Cardiac fibroblast (primary cell): ENCODE measurements around the gene GAGE13.
A peak's percentile ranks its signal among the peaks of the same experiment; 100 is the strongest.
"Not testable (repeated sequence)": the region's sequence is repeated elsewhere in the genome, so short reads cannot be mapped to it uniquely, and the experiment has no call there.

Experiments
- DNase-seq, 2 donors: peaks; one replicate each; pipeline versions ENCODE4 v3.0.0 to v3.0.0-alpha.2; 2010; ENCODE audit warnings: low read depth in 2 of 2
- H3K4me3 ChIP-seq, 2 donors: replicated peaks in 1 of 2; 1 replicate in 1 of 2; 2 replicates in 1 of 2; pipeline ENCODE4 v1.5.1; 2011; ENCODE audit warnings: low read depth in 2 of 2, low read length in 2 of 2, mild to moderate bottlenecking in 2 of 2, moderate library complexity in 1 of 2
- TF ChIP-seq, protein P1 (sequence below): IDR thresholded peaks from one replicate; pipeline ENCODE4 v1.5.1; 2011; ENCODE audit warnings: low read depth, mild to moderate bottlenecking, low read length, inconsistent platforms

Gene GAGE13

DNA sequence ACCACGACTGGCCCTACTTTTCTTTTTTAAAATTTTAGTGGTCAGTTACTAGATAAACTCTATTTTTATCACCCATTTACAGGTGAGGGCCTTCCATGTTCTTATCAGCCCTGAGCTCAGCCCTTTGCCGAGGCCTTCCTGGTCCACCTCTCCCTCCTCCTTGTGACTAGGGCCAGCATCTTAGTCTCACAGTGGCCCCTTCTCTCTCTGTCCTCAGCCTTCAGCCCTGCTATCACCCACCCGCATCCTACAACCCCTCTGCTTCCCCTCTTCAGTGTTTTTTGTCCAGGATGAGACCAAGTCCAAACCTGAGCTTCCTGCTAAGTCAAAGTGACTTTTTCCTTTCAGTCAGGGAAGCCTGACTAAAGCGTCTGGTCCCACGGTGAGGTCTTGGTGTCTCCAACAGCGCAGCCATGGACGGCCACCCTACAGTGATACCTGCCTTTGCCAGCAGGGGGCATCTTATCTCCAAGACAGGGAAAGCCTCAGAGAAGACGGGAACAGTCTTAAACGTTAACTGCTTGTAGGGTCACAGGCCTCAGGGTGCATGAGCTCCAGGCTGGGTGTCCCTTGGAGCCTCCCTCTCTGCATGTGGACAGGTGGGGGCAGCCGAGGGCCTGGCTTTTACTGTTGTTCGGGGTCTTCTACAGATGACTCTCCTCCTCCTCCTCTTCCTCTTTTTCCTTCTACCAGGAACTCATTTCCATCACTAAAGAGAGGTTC is 39.6 kb upstream of the GAGE13 start:
- peak; percentile 70 to 71 for DNase-seq
- H3K4me3 ChIP-seq = no peak overlapping the region
- TF ChIP-seq, protein P1, sequence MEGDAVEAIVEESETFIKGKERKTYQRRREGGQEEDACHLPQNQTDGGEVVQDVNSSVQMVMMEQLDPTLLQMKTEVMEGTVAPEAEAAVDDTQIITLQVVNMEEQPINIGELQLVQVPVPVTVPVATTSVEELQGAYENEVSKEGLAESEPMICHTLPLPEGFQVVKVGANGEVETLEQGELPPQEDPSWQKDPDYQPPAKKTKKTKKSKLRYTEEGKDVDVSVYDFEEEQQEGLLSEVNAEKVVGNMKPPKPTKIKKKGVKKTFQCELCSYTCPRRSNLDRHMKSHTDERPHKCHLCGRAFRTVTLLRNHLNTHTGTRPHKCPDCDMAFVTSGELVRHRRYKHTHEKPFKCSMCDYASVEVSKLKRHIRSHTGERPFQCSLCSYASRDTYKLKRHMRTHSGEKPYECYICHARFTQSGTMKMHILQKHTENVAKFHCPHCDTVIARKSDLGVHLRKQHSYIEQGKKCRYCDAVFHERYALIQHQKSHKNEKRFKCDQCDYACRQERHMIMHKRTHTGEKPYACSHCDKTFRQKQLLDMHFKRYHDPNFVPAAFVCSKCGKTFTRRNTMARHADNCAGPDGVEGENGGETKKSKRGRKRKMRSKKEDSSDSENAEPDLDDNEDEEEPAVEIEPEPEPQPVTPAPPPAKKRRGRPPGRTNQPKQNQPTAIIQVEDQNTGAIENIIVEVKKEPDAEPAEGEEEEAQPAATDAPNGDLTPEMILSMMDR = peak; percentile 70

DNA sequence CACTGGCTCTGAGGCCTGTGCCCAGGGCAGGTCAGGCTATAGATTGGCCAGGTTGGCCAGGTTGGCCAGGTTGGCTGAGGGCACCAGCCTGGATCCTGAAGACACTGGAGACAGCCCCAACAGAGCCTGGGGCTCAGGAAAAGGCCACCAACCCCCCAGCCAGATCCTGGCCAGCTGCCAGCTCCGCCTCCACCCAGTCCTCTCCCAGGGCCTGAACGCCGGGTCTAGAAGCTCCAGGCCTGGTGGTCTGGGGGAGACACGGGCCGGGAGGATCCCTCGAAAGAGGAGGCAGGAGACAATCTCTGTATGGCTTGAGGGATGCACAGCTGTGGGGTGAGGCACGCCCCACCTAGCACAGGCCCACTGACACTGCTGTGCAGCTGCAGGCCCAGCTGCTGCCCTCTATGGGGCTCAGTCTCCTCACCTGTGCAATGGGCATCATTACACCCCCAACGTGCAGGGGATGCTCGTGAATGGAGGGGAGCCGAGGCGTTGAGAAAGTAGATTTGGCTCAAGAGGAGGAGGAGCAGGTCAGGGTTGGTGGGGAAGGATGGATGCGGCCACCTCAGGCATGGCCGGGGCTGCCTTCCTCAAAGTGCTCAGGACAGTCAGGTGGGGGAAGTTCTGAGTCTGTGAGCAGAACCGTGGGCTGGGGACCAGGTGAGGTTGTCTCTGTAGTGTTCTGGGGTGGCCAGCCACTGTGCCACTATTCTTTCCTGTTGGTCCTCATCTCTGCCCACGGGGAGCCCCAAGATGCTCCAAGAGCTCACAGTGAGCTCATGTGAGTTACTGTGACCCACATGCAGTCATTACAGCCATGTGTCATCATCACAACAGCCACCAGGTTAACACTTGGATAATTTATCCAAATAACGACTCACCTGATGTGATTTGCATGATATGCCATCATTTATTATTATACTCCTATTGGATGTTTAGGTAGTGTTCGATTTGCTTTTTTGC is 38.7 kb upstream of the GAGE13 start:
- TF ChIP-seq, protein P1 = no peak
- H3K4me3 ChIP-seq = no peak overlapping the region
- no peak for DNase-seq

DNA sequence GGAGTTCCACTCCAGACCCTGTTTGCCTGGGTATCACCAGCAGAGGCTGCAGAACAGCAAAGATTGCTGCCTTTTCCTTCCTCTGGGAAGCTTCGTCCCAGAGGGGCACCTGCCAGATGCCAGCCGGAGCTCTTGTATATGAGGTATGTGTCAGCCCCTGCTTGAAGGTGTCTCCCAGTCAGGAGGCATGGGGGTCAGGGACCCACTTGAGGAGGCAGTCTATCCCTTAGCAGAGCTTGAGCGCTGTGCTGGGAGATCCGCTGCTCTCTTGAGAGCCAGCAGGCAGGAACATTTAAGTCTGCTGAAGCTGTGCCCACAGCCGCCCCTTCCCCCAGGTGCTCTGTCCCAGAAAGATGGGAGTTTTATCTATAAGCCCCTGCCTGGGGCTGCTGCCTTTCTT is 32.1 kb upstream of the GAGE13 start:
- DNase-seq, H3K4me3 ChIP-seq: not testable (repeated sequence)

DNA sequence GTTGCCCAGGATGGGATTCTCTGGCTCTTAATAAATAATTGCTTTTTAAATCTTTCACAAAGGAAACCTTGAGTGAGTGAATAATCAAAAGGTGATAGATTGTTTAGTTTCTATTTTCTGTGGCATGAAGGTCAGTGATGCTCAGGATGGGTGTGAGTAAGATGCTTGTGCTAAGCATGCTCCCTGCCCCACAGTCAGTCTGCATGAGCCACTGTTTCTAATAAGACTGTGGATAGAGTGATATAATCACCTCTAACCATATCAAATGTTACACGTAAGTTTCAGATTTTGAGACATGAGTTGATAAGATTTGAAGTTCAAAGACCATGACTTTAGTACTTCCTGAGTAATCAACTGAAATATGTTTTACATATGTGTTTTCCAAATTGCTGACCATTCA is 30.7 kb upstream of the GAGE13 start:
- TF ChIP-seq, protein P1 = no peak
- H3K4me3 ChIP-seq = no peak overlapping the region
- no peak for DNase-seq

DNA sequence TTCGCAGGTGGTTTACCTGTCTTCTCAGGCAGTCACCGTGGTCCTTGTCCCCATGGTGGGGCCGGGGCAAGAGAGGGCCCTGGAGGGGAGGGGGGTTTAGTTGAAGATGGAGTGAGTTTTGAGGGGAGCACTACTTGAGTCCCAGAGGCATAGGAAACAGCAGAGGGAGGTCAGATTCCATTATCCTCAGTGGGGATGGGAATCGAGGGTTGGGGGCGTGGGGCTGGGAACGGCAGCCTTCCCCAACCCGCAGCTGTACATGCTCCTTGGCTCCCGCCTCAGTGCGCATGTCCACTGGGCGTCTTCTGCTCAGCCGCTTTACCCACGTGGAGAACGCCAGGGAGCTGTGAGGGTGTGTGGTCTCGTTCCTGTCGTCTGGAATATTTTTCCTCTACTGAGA is 28.0 kb upstream of the GAGE13 start, which contains the start of gene GAGE10:
GAGE10 (plus strand) TSS at position 301 of the 400 bp plus-strand sequence. CDS start 1,214 bp downstream, outside the sequence.
- H3K4me3 ChIP-seq = no peak within 1 kb of the TSS
- DNase-seq = no peak
- TF ChIP-seq, protein P1 = no peak

DNA sequence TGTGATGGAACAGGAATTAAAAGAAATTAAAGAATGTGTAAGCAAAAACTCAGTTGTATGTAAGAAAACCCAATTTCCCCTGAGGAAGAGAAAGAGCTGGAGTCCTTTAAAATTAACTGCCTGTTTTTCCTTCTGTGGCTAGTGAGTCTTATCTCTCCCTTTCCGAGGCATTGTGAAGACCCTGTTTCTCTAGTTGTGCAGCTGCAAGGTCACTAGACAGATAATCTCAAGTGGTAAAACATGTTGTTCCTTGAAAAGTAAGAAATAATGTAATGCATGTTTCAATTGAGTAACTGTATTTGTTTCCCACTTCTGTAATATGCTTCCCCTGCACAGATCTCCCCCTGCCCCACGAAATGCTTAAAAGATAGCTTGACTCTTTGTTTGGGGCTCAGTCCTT is 23.6 kb upstream of the GAGE13 start:
- DNase-seq = not testable (repeated sequence)

DNA sequence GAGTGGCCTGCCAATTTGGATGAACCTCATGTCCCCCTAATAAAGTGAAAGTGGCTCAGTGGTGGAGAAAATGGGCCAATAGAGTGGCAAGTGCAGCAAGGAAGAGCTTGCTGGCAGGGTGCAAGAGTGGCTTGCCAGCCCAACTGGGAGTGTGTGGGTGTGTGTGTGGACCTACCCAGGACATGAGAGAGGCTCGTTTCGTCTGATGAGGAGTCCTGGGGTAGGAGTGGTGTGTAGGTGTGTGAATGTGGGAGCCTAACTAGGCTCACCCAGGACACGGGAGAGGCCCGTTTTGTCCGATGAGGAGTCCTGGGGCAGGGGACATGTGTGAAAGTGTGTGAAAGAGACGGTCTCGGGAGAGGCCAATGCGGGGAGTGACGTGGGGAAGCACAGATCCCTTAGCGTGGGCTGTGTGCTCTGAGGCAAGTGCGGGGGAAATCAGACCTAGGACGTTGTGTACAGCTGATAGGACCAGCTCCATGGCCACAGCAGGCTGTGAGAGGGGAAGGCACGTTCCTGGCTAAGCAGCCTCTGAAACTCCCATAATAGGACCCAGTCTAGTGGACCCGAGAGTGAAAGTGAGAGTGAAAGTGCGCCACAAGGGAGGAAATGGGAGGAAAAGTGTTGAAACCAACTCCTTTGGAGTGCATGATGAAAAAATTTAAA is 22.6 kb upstream of the GAGE13 start:
- peak overlapping the region; percentile 3 to 44 for H3K4me3 ChIP-seq
- TF ChIP-seq, protein P1 = no peak
- DNase-seq = peak; percentile 34 to 48

More for the DNA sequence above, 23.6 kb upstream of the GAGE13 start:
- H3K4me3 ChIP-seq = not testable (repeated sequence)
